ENCODE data around the gene AHNAK. TPM values are rescaled to one million over a fixed set of nuclear protein-coding genes. Genes with fewer than 3 reads are reported as not detected.
"Not testable (repeated sequence)": the region's sequence is repeated elsewhere in the genome, so short reads cannot be mapped to it uniquely, and the experiment has no call there.

AHNAK gene
- total RNA-seq, 1 donor from 2014 or later = 302 TPM

- no peak for DNase-seq (ENCODE audit: extremely low spot score, unreplicated experiment)
- H3K9me3 Mint-ChIP-seq = no peaks in the 10 kb centered on the region
- H3K4me3 Mint-ChIP-seq = no peak overlapping the region
- no peaks in the 10 kb centered on the region for H3K27me3 Mint-ChIP-seq
- no peaks in the 10 kb centered on the region for H3K36me3 Mint-ChIP-seq
- H3K27ac Mint-ChIP-seq = no peak overlapping the region
- TF ChIP-seq, protein P1, sequence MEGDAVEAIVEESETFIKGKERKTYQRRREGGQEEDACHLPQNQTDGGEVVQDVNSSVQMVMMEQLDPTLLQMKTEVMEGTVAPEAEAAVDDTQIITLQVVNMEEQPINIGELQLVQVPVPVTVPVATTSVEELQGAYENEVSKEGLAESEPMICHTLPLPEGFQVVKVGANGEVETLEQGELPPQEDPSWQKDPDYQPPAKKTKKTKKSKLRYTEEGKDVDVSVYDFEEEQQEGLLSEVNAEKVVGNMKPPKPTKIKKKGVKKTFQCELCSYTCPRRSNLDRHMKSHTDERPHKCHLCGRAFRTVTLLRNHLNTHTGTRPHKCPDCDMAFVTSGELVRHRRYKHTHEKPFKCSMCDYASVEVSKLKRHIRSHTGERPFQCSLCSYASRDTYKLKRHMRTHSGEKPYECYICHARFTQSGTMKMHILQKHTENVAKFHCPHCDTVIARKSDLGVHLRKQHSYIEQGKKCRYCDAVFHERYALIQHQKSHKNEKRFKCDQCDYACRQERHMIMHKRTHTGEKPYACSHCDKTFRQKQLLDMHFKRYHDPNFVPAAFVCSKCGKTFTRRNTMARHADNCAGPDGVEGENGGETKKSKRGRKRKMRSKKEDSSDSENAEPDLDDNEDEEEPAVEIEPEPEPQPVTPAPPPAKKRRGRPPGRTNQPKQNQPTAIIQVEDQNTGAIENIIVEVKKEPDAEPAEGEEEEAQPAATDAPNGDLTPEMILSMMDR (conservative IDR thresholded peaks at IDR 0.05) = no peak
- peaks cover 28% of the 10 kb centered on the region for H3K4me1 Mint-ChIP-seq (ENCODE audit: unreplicated experiment)
These were observed 156.4 kb downstream of the AHNAK start for GRCh38 chr11:62390237-62390636.

- Mint-ChIP-seq H3K27ac (no peak overlapping the region), H3K27me3 (no peaks in the 10 kb centered on the region), H3K9me3 (no peaks in the 10 kb centered on the region), H3K36me3 (no peaks in the 10 kb centered on the region), H3K4me1 (ENCODE audit: unreplicated experiment) (peaks cover 19% of the 10 kb centered on the region), H3K4me3 (no peak overlapping the region)
- DNase-seq (ENCODE audit: extremely low spot score, unreplicated experiment) = no peak
- TF ChIP-seq, protein P1 (conservative IDR thresholded peaks at IDR 0.05) = no peak
These were observed 157.6 kb downstream of the AHNAK start for GRCh38 chr11:62388999-62389398.

- TF ChIP-seq, protein P1 (conservative IDR thresholded peaks at IDR 0.05) = no peak
- no peaks in the 10 kb centered on the region for H3K36me3 Mint-ChIP-seq
- H3K4me1 Mint-ChIP-seq (ENCODE audit: unreplicated experiment) = peaks cover 23% of the 10 kb centered on the region
- H3K27ac Mint-ChIP-seq = no peak overlapping the region
- no peak overlapping the region for H3K4me3 Mint-ChIP-seq
- no peaks in the 10 kb centered on the region for H3K27me3 Mint-ChIP-seq
- no peaks in the 10 kb centered on the region for H3K9me3 Mint-ChIP-seq
- DNase-seq (ENCODE audit: extremely low spot score, unreplicated experiment) = no peak
These were observed 159.2 kb downstream of the AHNAK start for GRCh38 chr11:62387381-62387780.

DNA sequence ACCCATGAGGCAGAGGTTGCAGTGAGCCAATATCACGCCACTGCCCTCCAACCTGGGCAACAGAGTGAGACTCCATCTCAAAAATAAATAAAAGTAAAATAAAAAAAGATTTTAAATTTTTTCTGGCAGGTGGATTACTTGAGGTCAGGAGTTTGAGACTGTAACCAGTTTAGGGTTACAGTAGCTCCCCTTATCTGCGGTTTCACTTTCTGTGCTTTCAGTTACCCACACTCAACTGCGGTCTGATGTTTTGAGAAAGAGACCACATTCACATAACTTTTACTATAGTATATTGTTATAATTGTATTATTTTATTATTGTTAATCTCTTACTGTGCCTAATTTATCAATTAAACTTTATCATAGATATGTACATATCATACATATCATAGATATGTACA is 160.5 kb downstream of the AHNAK start:
- H3K4me1 Mint-ChIP-seq (ENCODE audit: unreplicated experiment) = peaks cover 34% of the 10 kb centered on the region
- not testable (repeated sequence) for DNase-seq (ENCODE audit: extremely low spot score, unreplicated experiment); H3K27ac Mint-ChIP-seq; H3K9me3 Mint-ChIP-seq; H3K27me3 Mint-ChIP-seq; H3K4me3 Mint-ChIP-seq; H3K36me3 Mint-ChIP-seq

DNA sequence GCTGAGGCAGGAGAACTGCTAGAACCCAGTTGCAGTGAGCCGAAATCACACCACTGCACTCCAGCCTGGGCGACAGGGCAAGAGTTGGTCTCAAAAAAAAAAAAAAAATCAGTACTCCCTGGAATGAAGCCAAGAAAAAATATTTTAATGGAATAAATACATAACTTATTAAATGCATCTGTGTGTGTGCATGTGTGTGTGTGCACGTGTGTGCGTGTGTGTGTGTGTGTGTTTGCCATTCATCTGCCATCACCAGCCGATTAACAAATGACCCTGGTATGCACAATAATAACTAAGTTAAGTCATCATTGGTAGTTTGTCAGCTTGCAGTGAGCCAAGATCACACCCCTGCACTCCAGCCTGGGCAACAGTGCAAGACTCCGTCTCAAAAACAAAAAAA is 162.8 kb downstream of the AHNAK start:
- Mint-ChIP-seq H3K4me1 (ENCODE audit: unreplicated experiment) (peaks cover 33% of the 10 kb centered on the region), H3K27ac (no peak overlapping the region), H3K36me3 (no peaks in the 10 kb centered on the region), H3K4me3 (no peak overlapping the region), H3K27me3 (no peaks in the 10 kb centered on the region), H3K9me3 (no peaks in the 10 kb centered on the region)
- TF ChIP-seq, protein P1 (conservative IDR thresholded peaks at IDR 0.05) = no peak
- DNase-seq (ENCODE audit: extremely low spot score, unreplicated experiment) = no peak

Small RNA genes within 50 kb of the gene (microRNA-seq; reads per million reads assigned to microRNA genes)
- gene MIR6747 = 1.1 reads per million

Other genes starting within 250 kb of the AHNAK start
- gene SCGB1D4, start 247.7 kb downstream of the AHNAK start, total RNA-seq (ENCODE audit: low replicate concordance) = not detected in 2 replicates
- gene ASRGL1, start 209.4 kb downstream of the AHNAK start, total RNA-seq (ENCODE audit: low replicate concordance) = 10.0 and 48.0 TPM in 2 replicates
- not detected in 2 replicates for gene SCGB1A1, start 127.8 kb downstream of the AHNAK start, total RNA-seq (ENCODE audit: low replicate concordance)
- 1,846 and 2,051 TPM in 2 replicates for gene EEF1G, start 27.1 kb upstream of the AHNAK start, total RNA-seq (ENCODE audit: low replicate concordance)
- gene TUT1, start 44.7 kb upstream of the AHNAK start, total RNA-seq (ENCODE audit: low replicate concordance) = 15.0 and 22.1 TPM in 2 replicates
- 148 and 152 TPM in 2 replicates for gene MTA2, start 55.1 kb upstream of the AHNAK start, total RNA-seq (ENCODE audit: low replicate concordance)
- gene EML3, start 66.0 kb upstream of the AHNAK start, total RNA-seq (ENCODE audit: low replicate concordance) = 46.0 and 76.0 TPM in 2 replicates
- 1.4 and 1.8 TPM in 2 replicates for gene ROM1, start 66.5 kb upstream of the AHNAK start, total RNA-seq (ENCODE audit: low replicate concordance)
- 43.4 and 50.0 TPM in 2 replicates for gene B3GAT3, start 75.2 kb upstream of the AHNAK start, total RNA-seq (ENCODE audit: low replicate concordance)
- gene GANAB, start 99.8 kb upstream of the AHNAK start, total RNA-seq (ENCODE audit: low replicate concordance) = 278 and 372 TPM in 2 replicates
- 26.5 and 28.3 TPM in 2 replicates for gene INTS5, start 106.5 kb upstream of the AHNAK start, total RNA-seq (ENCODE audit: low replicate concordance)
- gene C11orf98, start 118.4 kb upstream of the AHNAK start, total RNA-seq (ENCODE audit: low replicate concordance) = 69.1 and 69.2 TPM in 2 replicates
- 17.7 and 28.0 TPM in 2 replicates for gene CSKMT, start 118.5 kb upstream of the AHNAK start, total RNA-seq (ENCODE audit: low replicate concordance)
- 11.2 and 11.7 TPM in 2 replicates for gene UQCC3, start 124.9 kb upstream of the AHNAK start, total RNA-seq (ENCODE audit: low replicate concordance)
- 6.1 and 8.1 TPM in 2 replicates for gene LBHD1, start 125.5 kb upstream of the AHNAK start, total RNA-seq (ENCODE audit: low replicate concordance)
- gene UBXN1, start 132.3 kb upstream of the AHNAK start, total RNA-seq (ENCODE audit: low replicate concordance) = 76.5 and 113 TPM in 2 replicates
- gene LRRN4CL, start 142.7 kb upstream of the AHNAK start, total RNA-seq (ENCODE audit: low replicate concordance) = 0.21 and 1.0 TPM in 2 replicates
- gene BSCL2, start 160.6 kb upstream of the AHNAK start, total RNA-seq (ENCODE audit: low replicate concordance) = 93.5 and 94.6 TPM in 2 replicates
- 0.88 and 4.7 TPM in 2 replicates for gene GNG3, start 160.9 kb upstream of the AHNAK start, total RNA-seq (ENCODE audit: low replicate concordance)
- 44.8 and 63.7 TPM in 2 replicates for gene HNRNPUL2, start 180.7 kb upstream of the AHNAK start, total RNA-seq (ENCODE audit: low replicate concordance)
- 34.1 and 39.0 TPM in 2 replicates for gene TTC9C, start 181.7 kb upstream of the AHNAK start, total RNA-seq (ENCODE audit: low replicate concordance)
- 6.3 and 10.1 TPM in 2 replicates for gene ZBTB3, start 207.4 kb upstream of the AHNAK start, total RNA-seq (ENCODE audit: low replicate concordance)
- 68.8 and 98.7 TPM in 2 replicates for gene POLR2G, start 214.8 kb upstream of the AHNAK start, total RNA-seq (ENCODE audit: low replicate concordance)
- gene TAF6L, start 224.6 kb upstream of the AHNAK start, total RNA-seq (ENCODE audit: low replicate concordance) = 23.8 and 37.6 TPM in 2 replicates
- gene TMEM179B, start 240.6 kb upstream of the AHNAK start, total RNA-seq (ENCODE audit: low replicate concordance) = 41.1 and 53.1 TPM in 2 replicates
- gene TMEM223, start 245.2 kb upstream of the AHNAK start, total RNA-seq (ENCODE audit: low replicate concordance) = 21.9 and 23.3 TPM in 2 replicates